ENCODE results near the gene CP.
"Not testable (repeated sequence)": the region's sequence is repeated elsewhere in the genome, so short reads cannot be mapped to it uniquely, and the experiment has no call there.

The CP gene

GRCh38 chr3:149226776-149227175 lies 5.1 kb upstream of the CP start:
- DNase-seq = no peak

DNA sequence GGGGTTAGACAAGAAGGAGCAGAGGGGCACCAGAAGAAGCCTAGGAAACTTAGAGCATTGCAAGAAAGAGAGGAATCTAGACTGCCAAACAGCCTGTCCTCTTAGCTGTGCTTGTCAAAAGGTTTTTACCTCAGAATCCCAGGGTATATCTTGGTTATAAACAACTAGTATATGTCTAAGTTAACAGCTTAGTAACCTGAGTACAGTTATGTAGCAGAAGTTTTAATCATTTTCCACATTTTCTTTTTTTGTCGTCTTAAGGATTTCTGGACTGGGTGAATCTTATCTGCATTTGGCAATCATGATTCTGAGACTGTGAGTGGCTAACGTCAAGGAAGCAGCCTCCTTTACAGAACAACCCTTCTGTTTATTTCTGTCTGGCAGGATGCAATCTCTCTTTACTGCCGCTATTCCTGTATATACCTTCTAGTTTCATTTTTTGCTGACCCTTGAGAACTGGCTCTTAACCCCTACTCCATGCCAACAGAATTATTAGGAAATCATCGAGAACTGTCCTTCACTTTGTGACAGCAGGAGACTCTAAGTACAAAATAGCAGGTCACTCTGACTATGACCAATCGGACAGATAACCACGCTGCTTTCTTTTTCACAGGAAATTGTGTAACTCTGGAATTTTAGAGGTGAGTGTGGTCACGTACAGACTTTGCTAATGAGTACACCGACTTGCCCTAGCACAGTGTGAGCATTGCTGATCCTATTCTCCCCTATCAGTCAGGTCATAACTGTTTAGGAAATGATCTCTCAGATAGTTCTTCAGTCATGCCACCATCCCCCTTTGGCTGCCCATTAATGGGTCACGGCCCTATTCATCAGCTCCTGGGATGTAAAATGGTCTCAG lies 3.3 kb upstream of the CP start:
- DNase-seq = peak; percentile 58

GRCh38 chr3:149223461-149223820 lies 1.8 kb upstream of the CP start:
- no peak for DNase-seq

DNA sequence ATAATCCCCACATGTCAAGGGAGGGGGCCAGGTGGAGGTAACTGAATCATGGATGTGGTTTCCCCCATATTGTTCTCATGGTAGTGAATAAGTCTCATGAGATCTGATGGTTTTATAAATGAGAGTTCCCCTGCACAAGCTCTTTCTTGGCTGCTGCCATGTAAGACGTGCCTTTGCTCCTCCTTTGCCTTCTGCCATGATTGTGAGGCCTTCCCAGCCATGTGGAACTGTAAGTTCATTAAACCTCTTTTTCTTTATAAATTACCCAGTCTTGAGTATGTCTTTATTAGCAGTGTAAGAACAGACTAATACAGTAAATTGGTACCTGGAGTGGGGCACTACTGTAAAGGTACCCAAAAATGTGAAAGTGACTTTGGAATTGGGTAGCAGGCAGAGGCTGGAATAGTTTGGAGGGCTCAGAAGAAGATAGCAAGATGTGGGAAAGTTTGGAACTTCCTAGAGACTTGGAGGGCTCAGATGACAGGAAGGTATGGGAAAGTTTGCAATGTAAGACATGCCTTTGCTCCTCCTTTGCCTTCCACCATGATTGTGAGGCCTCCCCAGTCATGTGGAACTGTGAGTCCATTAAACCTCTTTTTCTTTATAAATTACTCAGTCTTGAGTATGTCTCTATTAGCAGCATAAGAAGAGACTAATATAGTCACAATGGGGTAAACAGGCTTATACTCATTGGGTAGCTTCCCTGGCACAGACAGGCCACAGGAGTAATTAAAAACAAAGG lies 2.1 kb downstream of the CP start:
- DNase-seq = not testable (repeated sequence)

DNA sequence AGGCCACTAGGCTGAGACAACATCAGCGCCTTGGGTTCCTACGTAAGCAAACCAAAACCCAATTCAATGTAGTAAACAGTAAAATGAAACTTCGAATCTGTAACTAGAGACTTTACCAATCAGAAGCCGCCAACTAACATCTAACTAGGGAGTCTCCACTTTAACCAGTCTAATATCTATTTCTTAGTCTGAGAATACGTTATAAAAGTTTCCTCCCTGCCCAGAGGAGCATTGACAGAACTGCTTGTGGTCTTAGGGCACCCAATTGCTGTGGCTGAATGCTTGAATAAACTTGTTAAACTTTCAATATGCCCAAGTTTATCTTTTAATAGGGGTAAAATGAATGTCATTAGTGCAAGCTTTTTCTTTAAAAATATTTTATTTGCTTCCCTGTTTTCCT lies 4.3 kb downstream of the CP start:
- DNase-seq = no peak

DNA sequence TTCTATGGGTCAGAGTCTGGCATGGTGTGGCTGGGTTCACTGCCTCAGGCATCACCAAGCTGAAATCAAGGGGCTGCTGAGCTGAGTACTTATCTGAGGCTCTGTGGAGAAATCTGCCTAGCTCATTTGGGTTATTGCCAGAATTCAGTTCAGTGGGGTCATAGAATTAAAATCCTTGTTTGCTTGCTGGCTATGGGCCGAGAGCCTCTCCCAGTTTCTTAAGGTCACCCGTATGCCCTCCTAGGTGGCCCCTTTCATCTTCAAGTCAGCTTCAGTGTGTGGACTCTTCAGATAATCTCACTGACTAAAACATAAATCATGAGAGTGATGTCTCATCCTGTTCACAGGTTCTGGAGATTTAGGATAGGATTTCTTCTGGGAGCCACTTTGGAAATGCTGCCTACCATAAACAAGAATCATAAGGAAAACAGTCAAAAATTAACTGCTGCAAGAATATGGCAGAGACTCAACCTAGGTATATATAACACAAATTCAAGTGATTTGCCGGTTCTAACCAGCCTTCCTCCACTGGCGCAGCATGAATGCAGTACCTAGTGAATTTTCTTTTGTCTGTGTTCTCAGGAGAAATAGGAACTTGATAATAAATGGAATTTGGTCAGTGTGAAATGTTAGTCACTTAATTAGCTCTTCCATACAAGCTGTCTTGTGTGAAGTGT lies 5.3 kb downstream of the CP start:
- no peak for DNase-seq

DNA sequence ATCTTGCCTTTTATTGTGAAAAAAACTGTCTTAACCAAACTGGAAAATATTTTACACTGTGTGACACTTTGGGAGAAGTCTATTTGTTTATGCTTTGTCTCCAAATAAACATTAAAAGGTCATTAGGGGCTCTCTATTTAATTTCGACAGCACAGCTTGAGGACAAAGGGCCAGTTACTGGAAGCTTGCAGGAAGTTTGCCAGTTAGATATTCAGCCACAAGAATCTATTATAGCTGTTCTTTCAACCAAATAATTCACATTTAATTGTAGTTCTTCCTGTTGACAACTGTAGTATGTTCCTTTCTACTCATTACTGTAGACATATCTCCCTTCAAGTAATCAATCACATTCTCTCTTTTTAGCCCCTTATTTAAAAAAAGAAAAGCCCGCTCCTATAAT lies 6.1 kb downstream of the CP start:
- no peak for DNase-seq

DNA sequence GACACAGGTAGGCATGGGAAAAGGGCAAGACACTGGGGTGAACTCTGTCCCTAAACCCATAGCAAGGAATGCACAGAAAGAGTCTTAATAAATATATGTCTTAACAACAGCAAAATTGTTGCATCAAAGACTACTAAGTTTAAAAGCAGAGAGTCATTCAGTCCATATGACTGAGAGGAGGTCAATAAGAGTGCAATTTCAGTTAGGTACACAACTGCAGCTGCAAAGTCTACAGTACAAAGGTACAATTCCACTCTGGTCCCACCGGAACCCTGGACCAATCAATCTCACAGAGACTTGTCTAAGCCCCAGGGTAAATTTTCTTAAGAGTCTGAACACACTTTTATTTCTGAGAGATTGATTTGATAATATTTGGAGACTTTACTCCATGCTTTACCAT lies 6.9 kb downstream of the CP start:
- no peak for DNase-seq

- peak; percentile 9 for DNase-seq
Measured at GRCh38 chr3:149212386-149212785, 9.2 kb downstream of the CP start.

DNA sequence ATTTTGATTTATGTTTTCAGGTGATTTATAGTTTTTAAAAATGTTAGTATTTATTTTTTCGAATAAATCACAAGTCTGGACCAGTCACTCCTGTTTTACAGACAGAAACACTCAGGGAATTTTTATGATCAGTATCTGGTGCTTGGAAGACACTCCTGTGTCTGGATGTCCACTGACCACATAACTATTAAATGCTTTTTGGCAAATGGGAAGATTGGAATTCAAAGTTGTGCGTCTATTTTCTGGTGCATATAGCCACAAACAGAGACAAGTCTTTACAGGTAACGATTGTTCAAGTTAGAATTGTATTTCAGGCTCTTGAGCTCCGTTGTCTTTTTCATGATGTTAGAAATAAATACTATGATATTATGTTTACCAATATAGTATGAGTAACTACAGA lies 12.2 kb downstream of the CP start:
- no peak for DNase-seq

- DNase-seq = no peak
Measured at GRCh38 chr3:149207475-149207874, 14.2 kb downstream of the CP start.

DNA sequence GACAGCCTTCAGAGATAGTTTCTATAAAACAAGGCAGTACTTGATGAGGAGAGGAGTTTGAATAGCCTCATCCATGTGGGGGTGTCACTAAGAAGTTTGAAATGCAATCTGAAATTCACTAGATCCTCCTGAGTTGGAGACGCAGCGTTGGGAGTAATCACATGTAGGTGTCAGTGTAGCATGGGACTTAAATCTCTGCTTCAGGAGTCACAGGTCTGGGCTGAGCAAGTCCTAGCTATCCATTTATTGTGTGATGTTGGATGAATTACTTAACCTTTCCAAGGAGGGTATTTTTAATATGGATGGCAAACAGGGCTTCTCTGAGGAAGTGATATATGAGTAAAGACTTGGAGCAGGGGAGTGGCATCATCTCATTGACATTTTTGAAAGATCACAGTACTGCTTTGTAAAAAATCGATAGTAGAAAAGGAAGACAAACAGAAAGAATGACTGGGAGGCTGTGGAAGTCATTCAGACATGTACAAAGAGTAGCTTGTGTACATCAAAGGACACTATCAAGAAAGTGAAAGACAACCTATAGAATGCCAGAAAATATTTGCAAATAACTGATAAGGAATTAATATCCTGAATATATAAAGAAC lies 17.1 kb downstream of the CP start:
- DNase-seq = no peak

DNA sequence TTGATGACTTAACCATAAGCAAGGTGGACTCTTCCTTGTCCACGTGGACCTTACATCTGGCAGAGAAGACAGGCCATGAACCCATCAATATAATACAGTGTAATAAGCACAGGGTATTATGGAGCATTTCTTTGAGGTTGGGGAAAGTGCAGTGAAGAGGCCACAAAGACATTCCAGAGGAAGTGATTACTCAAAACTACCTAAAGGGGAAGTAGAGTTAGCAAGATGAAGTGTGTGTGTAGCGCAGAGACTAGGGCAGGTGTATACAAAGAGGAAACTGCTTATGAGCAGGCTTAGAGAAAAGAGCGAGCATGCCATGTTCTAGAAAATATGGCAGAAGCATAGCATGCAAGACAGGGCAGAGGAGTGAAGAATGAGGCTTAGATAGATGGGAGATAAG lies 17.9 kb downstream of the CP start:
- DNase-seq = peak; percentile 71

GRCh38 chr3:149199474-149199873 lies 22.2 kb downstream of the CP start:
- DNase-seq = peak; percentile 55

GRCh38 chr3:149198611-149199010 lies 23.0 kb downstream of the CP start:
- no peak for DNase-seq

DNA sequence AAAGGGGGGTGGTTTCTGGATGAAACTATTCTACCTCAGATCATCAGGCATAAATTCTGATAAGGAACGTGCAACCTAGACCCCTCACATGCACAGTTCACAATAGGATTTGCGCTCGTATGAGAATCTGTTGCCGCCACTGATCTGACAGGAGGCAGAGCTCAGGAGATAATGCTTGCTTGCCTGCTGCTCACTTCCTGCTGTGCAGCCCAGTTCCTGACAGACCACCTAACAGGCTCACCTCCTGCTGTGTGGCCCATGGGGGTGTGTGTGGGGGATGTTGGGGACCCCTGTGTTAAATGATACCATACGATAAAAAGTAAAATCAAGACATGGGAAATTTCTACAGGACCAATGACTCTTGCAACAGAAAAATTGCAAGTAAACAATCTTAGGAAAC lies 24.0 kb downstream of the CP start:
- DNase-seq = peak; percentile 13

- DNase-seq = not testable (repeated sequence)
Measured at GRCh38 chr3:149196805-149197592, 24.6 kb downstream of the CP start.

GRCh38 chr3:149195221-149195620 lies 26.4 kb downstream of the CP start:
- DNase-seq = no peak

GRCh38 chr3:149188494-149188893 lies 33.1 kb downstream of the CP start:
- DNase-seq = no peak

DNA sequence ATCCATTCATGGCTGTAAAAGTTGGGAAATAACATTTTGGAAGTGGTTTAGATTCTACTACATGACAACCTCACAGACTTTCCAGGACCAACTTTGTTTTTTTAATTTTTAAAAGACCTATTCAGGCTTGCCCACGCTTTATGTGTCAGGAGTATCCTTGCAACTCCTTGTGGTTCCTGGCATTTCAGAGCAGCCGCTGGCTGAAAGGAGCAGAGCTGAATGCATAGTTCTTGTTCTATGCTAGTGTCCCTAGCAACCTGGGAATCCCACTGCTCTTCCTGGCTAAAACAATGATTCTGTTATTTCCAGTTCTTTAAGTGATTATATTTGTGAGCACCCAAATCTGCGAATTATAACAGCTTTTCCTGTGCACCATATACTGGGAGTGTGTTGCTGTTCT lies 34.9 kb downstream of the CP start:
- DNase-seq = no peak

GRCh38 chr3:149186219-149186618 lies 35.4 kb downstream of the CP start:
- peak; percentile 30 for DNase-seq

DNA sequence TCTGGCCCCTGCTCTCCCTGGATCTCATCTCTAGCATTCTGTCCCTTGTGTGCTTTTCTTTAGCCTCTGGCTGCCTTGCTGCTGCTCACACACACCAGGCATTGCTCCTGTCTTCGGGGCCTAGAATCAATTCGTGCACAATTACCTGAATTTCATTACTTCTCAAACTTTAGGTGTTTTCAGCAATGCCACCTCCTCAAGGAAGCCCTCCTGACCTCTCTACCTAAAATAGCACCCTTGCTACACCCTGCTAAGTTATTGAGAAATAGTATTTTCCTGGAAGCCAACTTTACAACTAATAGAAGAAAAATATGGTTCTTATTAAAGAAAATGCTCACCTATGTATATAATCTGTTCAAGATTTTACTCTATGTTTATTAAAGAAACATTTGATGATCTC lies 40.4 kb downstream of the CP start:
- no peak for DNase-seq

Data from hematopoietic multipotent progenitor cell treated with erythropoietin and hydrocortisone succinate and interleukin-3 and kit ligand, for 4 days (in vitro differentiated cells).